Spleen (tissue), 11 donors: ENCODE data around the gene SETBP1. TPM values are rescaled to one million over a fixed set of nuclear protein-coding genes. Genes with fewer than 3 reads are reported as not detected.

Experiments used
- DNase-seq: peaks from one replicate; pipeline ENCODE4 v3.0.0-alpha.2; 2020
- H3K27ac ChIP-seq, 8 donors: fragments of 200-600 bp; sonication (generic) in 7 of 8; 1 replicate in 4 of 8; 2 replicates in 4 of 8; pipeline versions ENCODE4 v1.5.0 to v1.8.0; 2016 to 2021; ENCODE audit warnings: inconsistent platforms in 4 of 8, mild to moderate bottlenecking in 4 of 8, moderate library complexity in 1 of 8
- H3K27me3 ChIP-seq, 7 donors: fragments of 200-600 bp; sonication (generic) in 6 of 7; replicated peaks in 1 of 7; 1 replicate in 4 of 7; 2 replicates in 3 of 7; pipeline versions ENCODE4 v1.5.0 to v1.8.0; 2016 to 2021; ENCODE audit warnings: inconsistent platforms in 3 of 7, mild to moderate bottlenecking in 1 of 7
- H3K36me3 ChIP-seq, 6 donors: fragments of 200-600 bp; sonication (generic) in 5 of 6; 1 replicate in 4 of 6; 2 replicates in 2 of 6; pipeline versions ENCODE4 v1.5.0 to v1.8.0; 2016 to 2021; ENCODE audit warnings: inconsistent platforms in 2 of 6
- H3K4me1 ChIP-seq, 6 donors: fragments of 200-600 bp; sonication (generic) in 5 of 6; 1 replicate in 3 of 6; 2 replicates in 3 of 6; pipeline versions ENCODE4 v1.5.0 to v1.8.0; 2016 to 2021; ENCODE audit warnings: inconsistent platforms in 3 of 6
- H3K4me3 ChIP-seq, 8 donors: fragments of 200-600 bp; sonication (generic) in 7 of 8; 1 replicate in 4 of 8; 2 replicates in 4 of 8; pipeline versions ENCODE4 v1.5.0 to v1.8.0; 2016 to 2021; ENCODE audit warnings: inconsistent platforms in 4 of 8, mild to moderate bottlenecking in 4 of 8, moderate library complexity in 2 of 8
- H3K9me3 ChIP-seq, 8 donors: fragments of 200-600 bp; sonication (generic) in 7 of 8; 1 replicate in 4 of 8; 2 replicates in 4 of 8; pipeline versions ENCODE4 v1.5.0 to v1.8.0; 2016 to 2021; ENCODE audit warnings: inconsistent platforms in 4 of 8
- POLR2A ChIP-seq, 3 donors: fragments of 450-650 bp; IDR thresholded peaks; one replicate each; pipeline ENCODE4 v1.5.1; 2017; ENCODE audit warnings: antibody characterized with exemption in 3 of 3, mild to moderate bottlenecking in 1 of 3
- POLR2AphosphoS5 ChIP-seq, 3 donors: sonication (generic); formaldehyde crosslinking; IDR thresholded peaks; one replicate each; pipeline ENCODE4 v1.5.1; 2017; ENCODE audit warnings: antibody characterized with exemption in 3 of 3
- WGBS, 5 donors: extraction: QIAGEN DNeasy Blood & Tissue Kit in 3 of 5; methylation state at CpG; one replicate each; pipeline versions ENCODE4 v1.1.5 to v1.1.7; 2013 to 2018; 5-methylcytosine and 5-hydroxymethylcytosine counted together
- intact Hi-C: fragments of 100-400 bp; cut with DNase I; formaldehyde crosslinking; loops from one replicate; pipeline ENCODE4 v1.15.0; 2023; ENCODE audit warnings: low total_unique reads
- polyA plus RNA-seq, 3 donors: library from polyadenylated mRNA; stranded (reverse); fragments of 200-250 nt; gene quantifications; one replicate each; pipeline ENCODE4 v1.2.1, GENCODE V29; 2013
- total RNA-seq, 7 donors: library from RNA; depleted of rRNA in 3 of 7; stranded (reverse); fragments of >200 nt in 3 of 7; fragmentation: NEBNext Ultra II Directional in 4 of 7; extraction: Animal tissue kit (Norgen Biotek cat#: 25700) in 4 of 7; gene quantifications; one replicate each; pipeline versions ENCODE4 v1.1.0 to v1.2.1, GENCODE V29; 2016 to 2021
- TF ChIP-seq, protein P1 (sequence below), 11 experiments: fragments of 200-600 bp in 7 of 11; fragments of 450-650 bp in 4 of 11; sonication (generic) in 4 of 11; IDR thresholded peaks in 8 of 11; conservative IDR thresholded peaks in 3 of 11; 1 replicate in 7 of 11; 2 replicates in 4 of 11; pipeline versions ENCODE4 v1.4.0 to v1.8.0; 2016 to 2021; ENCODE audit warnings: antibody characterized with exemption in 11 of 11, inconsistent platforms in 4 of 11, mild to moderate bottlenecking in 1 of 11
- donor health status: healthy with polysubstance abuse.
- donor health status: DM: no; HTN: no; CAD: no; lungs with moderate emphysema.
- donor health status: DM: no; HTN: no; CAD: no.
- donor health status: Bipolar disorder and iron deficiency.
- donor health status: healthy.
- donor health status: DM: no; HTN: no; CAD: no.
- donor health status: DM: yes; HTN: yes; CAD: no.

Gene SETBP1
- total and polyA plus RNA-seq, 10 donors: 2.0 to 50.7 (median 33.1) TPM

DNA sequence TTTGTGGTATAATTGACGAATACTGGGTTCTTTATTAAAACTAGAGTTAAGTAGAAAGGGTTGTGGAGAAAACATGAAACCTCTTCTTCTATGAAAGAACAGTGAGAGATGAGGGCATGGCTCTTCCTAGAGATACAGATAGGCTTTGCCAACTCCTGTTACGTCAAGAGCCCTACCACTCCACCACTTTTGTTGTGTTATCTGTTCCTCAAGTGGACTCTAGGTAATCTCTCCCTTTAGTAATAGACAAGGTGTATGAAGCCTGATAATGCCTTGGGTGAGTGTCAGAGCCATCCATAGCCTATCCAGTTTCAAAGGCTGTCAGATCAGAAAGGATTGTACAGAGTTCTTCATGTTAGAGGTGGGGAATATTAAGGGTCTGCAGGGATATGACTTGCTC is 176.4 kb downstream of the SETBP1 start:
- Histone ChIP-seq H3K36me3 (no peaks in the 10 kb centered on the region), H3K4me1 (peaks cover 0 to 19% (median 8%) of the 10 kb centered on the region in 6 donors), H3K27me3 (no peaks in the 10 kb centered on the region), H3K9me3 (no peaks in the 10 kb centered on the region), H3K4me3 (no peak overlapping the region), H3K27ac (no peak overlapping the region)
- WGBS, 5 donors: 88 to 98% (median 96%) methylated on average over 2 of the region's 2 CpGs
- intact Hi-C loops: no loop called here
- TF ChIP-seq POLR2AphosphoS5 (IDR thresholded peaks at IDR 0.05): no peak
- TF ChIP-seq, protein P1, sequence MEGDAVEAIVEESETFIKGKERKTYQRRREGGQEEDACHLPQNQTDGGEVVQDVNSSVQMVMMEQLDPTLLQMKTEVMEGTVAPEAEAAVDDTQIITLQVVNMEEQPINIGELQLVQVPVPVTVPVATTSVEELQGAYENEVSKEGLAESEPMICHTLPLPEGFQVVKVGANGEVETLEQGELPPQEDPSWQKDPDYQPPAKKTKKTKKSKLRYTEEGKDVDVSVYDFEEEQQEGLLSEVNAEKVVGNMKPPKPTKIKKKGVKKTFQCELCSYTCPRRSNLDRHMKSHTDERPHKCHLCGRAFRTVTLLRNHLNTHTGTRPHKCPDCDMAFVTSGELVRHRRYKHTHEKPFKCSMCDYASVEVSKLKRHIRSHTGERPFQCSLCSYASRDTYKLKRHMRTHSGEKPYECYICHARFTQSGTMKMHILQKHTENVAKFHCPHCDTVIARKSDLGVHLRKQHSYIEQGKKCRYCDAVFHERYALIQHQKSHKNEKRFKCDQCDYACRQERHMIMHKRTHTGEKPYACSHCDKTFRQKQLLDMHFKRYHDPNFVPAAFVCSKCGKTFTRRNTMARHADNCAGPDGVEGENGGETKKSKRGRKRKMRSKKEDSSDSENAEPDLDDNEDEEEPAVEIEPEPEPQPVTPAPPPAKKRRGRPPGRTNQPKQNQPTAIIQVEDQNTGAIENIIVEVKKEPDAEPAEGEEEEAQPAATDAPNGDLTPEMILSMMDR (IDR thresholded peaks at IDR 0.05 in 8 of 11, conservative IDR thresholded peaks at IDR 0.05 in 3 of 11): no peak
- DNase-seq: no peak

DNA sequence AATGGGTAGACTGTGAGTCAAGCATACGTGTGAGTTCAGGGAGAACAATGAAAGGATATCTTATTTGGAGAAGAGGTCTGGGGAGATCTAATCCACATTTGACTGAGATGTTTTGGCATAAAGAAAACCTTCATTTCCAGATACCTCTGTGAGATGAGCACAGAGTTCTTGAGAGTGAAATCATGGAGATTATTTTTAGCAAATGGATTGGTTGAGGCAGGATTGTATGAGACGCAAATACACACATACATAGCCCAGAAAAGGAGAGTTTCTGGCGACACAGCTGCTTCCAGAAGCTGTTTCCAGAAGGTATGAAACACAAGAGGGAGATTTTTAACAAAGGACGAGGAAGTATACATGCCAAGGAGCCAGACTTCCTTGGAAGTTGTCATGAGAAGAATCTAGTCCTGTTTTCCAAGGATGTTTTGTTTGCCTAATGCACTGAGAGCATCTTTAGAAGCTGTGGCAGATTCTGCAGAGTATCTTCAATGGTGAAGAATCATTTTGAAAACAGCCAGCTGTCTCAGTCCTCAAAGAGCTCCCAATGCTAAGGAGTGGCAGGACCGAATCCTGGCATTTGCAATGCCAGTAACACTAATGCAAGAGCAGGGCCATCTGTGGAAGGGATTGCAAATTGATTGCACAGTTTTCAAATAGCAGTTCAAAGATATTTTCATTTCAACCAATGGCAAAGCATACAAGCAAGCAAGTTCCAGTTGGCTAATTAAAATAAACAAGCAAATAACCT is 177.2 kb downstream of the SETBP1 start:
- 85 to 92% (median 88%) methylated on average over 5 of the region's 5 CpGs for WGBS, 5 donors
- intact Hi-C loops: no loop called here
- peaks cover 0 to 13% (median 6%) of the 10 kb centered on the region in 6 donors for H3K4me1 ChIP-seq

DNA sequence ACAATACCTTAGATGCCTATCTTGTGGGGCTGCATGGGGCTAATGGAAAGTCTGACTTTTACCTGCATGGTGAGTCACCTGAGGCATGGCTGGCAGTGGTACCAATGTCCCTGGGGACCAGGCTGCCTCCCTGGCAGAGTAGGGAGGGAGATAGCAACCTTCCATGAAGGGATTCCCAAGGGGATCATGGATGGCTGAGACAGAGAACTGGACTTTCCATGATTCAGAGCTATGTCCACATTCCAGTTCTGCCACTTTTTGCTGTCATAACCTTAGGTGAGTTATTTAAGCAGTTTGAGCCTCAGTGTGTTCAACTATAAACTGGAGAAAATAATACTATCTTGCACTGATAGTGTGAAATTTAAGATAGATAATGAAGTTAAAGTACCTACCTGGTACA is 178.6 kb downstream of the SETBP1 start:
- no peak for TF ChIP-seq POLR2AphosphoS5 (IDR thresholded peaks at IDR 0.05)
- TF ChIP-seq, protein P1 (IDR thresholded peaks at IDR 0.05 in 8 of 11, conservative IDR thresholded peaks at IDR 0.05 in 3 of 11): no peak
- no peak for TF ChIP-seq POLR2A (IDR thresholded peaks at IDR 0.05)
- DNase-seq: no peak
- Histone ChIP-seq H3K9me3 (no peaks in the 10 kb centered on the region), H3K4me3 (no peak overlapping the region), H3K27ac (no peak overlapping the region), H3K27me3 (no peaks in the 10 kb centered on the region), H3K4me1 (peaks cover 0 to 13% (median 6%) of the 10 kb centered on the region in 6 donors), H3K36me3 (no peaks in the 10 kb centered on the region)
- intact Hi-C loops: no loop called here

More for the DNA sequence above, 177.2 kb downstream of the SETBP1 start:
- Histone ChIP-seq H3K9me3 (no peaks in the 10 kb centered on the region), H3K27ac (no peak overlapping the region), H3K36me3 (no peaks in the 10 kb centered on the region), H3K27me3 (no peaks in the 10 kb centered on the region), H3K4me3 (no peak overlapping the region)
- no peak for DNase-seq
- TF ChIP-seq POLR2A (IDR thresholded peaks at IDR 0.05) (no peak), POLR2AphosphoS5 (IDR thresholded peaks at IDR 0.05) (no peak)
- TF ChIP-seq, protein P1 (IDR thresholded peaks at IDR 0.05 in 8 of 11, conservative IDR thresholded peaks at IDR 0.05 in 3 of 11): no peak

DNA sequence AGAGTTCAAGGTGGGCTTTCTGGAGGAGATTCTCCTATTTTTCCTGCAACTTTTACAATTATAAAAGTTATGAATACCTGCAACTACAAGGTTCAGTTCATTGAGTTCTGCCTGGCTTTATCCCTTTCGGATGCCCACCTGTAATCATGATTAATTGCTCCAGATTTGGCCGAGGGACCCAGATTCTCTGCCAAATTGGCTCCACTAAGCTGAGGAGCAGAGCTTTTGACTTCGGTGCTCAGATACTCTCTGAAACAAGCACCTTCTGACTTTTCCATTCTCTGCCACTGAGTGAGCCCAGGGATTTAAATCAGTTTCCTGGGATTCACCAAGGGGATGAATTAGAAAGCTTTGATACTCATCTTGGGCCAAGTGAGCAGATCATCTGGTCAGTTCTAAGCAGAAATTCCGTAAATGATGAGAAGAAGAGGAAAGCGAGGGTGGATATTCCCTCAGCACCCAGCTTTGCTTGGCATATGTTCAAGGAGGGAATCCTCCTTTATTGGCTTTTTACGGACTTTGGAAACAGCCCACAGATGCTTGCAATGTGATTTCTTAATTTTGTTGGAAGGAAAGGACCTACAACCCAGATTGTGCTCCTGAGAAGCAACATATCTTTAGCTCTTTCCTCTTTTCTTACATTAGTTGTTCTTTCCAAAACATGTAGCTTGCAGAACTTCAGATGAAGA is 179.2 kb downstream of the SETBP1 start:
- TF ChIP-seq POLR2A (IDR thresholded peaks at IDR 0.05): no peak
- TF ChIP-seq, protein P1 (IDR thresholded peaks at IDR 0.05 in 8 of 11, conservative IDR thresholded peaks at IDR 0.05 in 3 of 11): no peak
- no peak for TF ChIP-seq POLR2AphosphoS5 (IDR thresholded peaks at IDR 0.05)
- H3K36me3 ChIP-seq: no peaks in the 10 kb centered on the region
- no peak overlapping the region for H3K4me3 ChIP-seq
- 65 to 83% (median 75%) methylated on average over 6 of the region's 6 CpGs for WGBS, 5 donors
- DNase-seq: no peak
- H3K27ac ChIP-seq: no peak overlapping the region
- intact Hi-C loops: loop anchor here (10.0 kb wide), 1 partner anchor 175 kb away; the partner anchor contains the start of gene SETBP1
- peaks cover 0 to 13% (median 6%) of the 10 kb centered on the region in 6 donors for H3K4me1 ChIP-seq
- no peaks in the 10 kb centered on the region for H3K9me3 ChIP-seq
- no peaks in the 10 kb centered on the region for H3K27me3 ChIP-seq
